PFSK-1 (cell line): Measurements from ENCODE around the gene MRAS.

ENCODE experiments used
- FOXP2 ChIP-seq: optimal IDR thresholded peaks from 2 replicates; pipeline ENCODE3; 2011; ENCODE audit warnings: borderline replicate concordance, control low read depth, inconsistent platforms; ENCODE audit not compliant: insufficient read depth; ENCODE audit errors: extremely low read length, extremely low read depth
- POLR2AphosphoS5 ChIP-seq: IDR thresholded peaks from 2 replicates; pipeline ENCODE4 v1.6.1; 2012; ENCODE audit warnings: low read depth, mild to moderate bottlenecking, control low read depth, low read length, moderate library complexity
- REST ChIP-seq, 2 experiments: IDR thresholded peaks; 2 replicates each; pipeline versions ENCODE4 v1.6.1 to v1.8.0; 2011 to 2012; ENCODE audit warnings: low read depth in 2 of 2, low read length in 2 of 2, control low read depth in 1 of 2, inconsistent platforms in 1 of 2, mild to moderate bottlenecking in 1 of 2, moderate library complexity in 1 of 2; ENCODE audit not compliant: insufficient read depth in 1 of 2
- SIN3A ChIP-seq: IDR thresholded peaks from 2 replicates; pipeline ENCODE4 v1.6.1; 2012; ENCODE audit warnings: mild to moderate bottlenecking, low read length, moderate library complexity, borderline replicate concordance; ENCODE audit not compliant: insufficient read depth
- TAF1 ChIP-seq: IDR thresholded peaks from 2 replicates; pipeline ENCODE4 v1.6.1; 2012; ENCODE audit warnings: low read length, control low read depth, borderline replicate concordance; ENCODE audit not compliant: insufficient read depth

MRAS gene

DNA sequence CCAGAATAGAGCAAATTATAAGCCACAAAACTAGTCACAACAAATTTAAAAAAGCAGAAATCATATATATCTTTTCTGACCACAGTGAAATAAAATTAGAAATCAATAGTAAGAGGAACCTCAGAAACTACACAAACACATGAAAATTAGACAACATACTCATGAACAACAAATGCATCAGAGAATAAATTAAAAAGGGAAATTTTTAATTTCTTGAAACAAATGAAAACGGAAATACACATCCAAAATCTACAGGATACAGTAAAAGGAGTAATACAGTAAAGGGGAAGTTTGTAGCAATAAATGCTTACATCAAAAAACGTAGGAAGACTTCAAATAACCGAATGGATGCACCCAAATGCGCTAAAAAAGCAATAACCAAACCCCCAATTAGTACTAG, 37.9 kb upstream of the MRAS start:
- TF ChIP-seq SIN3A (no peak), TAF1 (no peak), POLR2AphosphoS5 (no peak), REST (IDR thresholded peaks at IDR 0.05; ENCODE audit: insufficient read depth in 1 of 2, low read depth in 2 of 2, low read length in 2 of 2) (no peak), FOXP2 (no peak)

- TF ChIP-seq POLR2AphosphoS5 (no peak), FOXP2 (no peak), TAF1 (no peak), SIN3A (no peak), REST (IDR thresholded peaks at IDR 0.05; ENCODE audit: insufficient read depth in 1 of 2, low read depth in 2 of 2, low read length in 2 of 2) (no peak)
Measured at GRCh38 chr3:138314751-138315150, 33.6 kb upstream of the MRAS start.

GRCh38 chr3:138317687-138318086, 30.7 kb upstream of the MRAS start:
- TF ChIP-seq SIN3A (no peak), FOXP2 (no peak), REST (IDR thresholded peaks at IDR 0.05; ENCODE audit: insufficient read depth in 1 of 2, low read depth in 2 of 2, low read length in 2 of 2) (no peak), TAF1 (no peak), POLR2AphosphoS5 (no peak)

- TF ChIP-seq SIN3A (no peak), TAF1 (no peak), REST (IDR thresholded peaks at IDR 0.05; ENCODE audit: insufficient read depth in 1 of 2, low read depth in 2 of 2, low read length in 2 of 2) (no peak), POLR2AphosphoS5 (no peak), FOXP2 (no peak)
Measured at GRCh38 chr3:138323971-138324370, 24.4 kb upstream of the MRAS start.

- TF ChIP-seq REST (IDR thresholded peaks at IDR 0.05; ENCODE audit: insufficient read depth in 1 of 2, low read depth in 2 of 2, low read length in 2 of 2) = no peak
- TF ChIP-seq POLR2AphosphoS5 = no peak
- TF ChIP-seq TAF1 = no peak
- no peak for TF ChIP-seq SIN3A
- TF ChIP-seq FOXP2 = no peak
Measured at GRCh38 chr3:138325990-138326389, 22.4 kb upstream of the MRAS start.
